ENCODE data around the gene OSBPL6. TPM values are rescaled to one million over a fixed set of nuclear protein-coding genes. Genes with fewer than 3 reads are reported as not detected.

Gene OSBPL6
- polyA plus RNA-seq, 1 donor from 2014 or later, result 12.8 TPM

- no peaks in the 10 kb centered on the region for H3K79me2 ChIP-seq (replicated peaks; ENCODE audit: insufficient read depth, low read length)
- no peak for TF ChIP-seq SMC3 (conservative IDR thresholded peaks at IDR 0.05; ENCODE audit: poor library complexity)
- no peak for TF ChIP-seq TAF1 (IDR thresholded peaks at IDR 0.05; ENCODE audit: low read depth)
- TF ChIP-seq POLR2AphosphoS5 (IDR thresholded peaks at IDR 0.05), result no peak
- TF ChIP-seq, protein P1, sequence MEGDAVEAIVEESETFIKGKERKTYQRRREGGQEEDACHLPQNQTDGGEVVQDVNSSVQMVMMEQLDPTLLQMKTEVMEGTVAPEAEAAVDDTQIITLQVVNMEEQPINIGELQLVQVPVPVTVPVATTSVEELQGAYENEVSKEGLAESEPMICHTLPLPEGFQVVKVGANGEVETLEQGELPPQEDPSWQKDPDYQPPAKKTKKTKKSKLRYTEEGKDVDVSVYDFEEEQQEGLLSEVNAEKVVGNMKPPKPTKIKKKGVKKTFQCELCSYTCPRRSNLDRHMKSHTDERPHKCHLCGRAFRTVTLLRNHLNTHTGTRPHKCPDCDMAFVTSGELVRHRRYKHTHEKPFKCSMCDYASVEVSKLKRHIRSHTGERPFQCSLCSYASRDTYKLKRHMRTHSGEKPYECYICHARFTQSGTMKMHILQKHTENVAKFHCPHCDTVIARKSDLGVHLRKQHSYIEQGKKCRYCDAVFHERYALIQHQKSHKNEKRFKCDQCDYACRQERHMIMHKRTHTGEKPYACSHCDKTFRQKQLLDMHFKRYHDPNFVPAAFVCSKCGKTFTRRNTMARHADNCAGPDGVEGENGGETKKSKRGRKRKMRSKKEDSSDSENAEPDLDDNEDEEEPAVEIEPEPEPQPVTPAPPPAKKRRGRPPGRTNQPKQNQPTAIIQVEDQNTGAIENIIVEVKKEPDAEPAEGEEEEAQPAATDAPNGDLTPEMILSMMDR (IDR thresholded peaks at IDR 0.05; ENCODE audit: poor library complexity, severe bottlenecking), result no peak
- no peak for TF ChIP-seq EZH2 (IDR thresholded peaks at IDR 0.05; ENCODE audit: borderline replicate concordance, insufficient read depth, low read length, poor library complexity, severe bottlenecking)
- TF ChIP-seq MXI1 (conservative IDR thresholded peaks at IDR 0.05; ENCODE audit: poor library complexity, severe bottlenecking), result no peak
- TF ChIP-seq, protein P2, sequence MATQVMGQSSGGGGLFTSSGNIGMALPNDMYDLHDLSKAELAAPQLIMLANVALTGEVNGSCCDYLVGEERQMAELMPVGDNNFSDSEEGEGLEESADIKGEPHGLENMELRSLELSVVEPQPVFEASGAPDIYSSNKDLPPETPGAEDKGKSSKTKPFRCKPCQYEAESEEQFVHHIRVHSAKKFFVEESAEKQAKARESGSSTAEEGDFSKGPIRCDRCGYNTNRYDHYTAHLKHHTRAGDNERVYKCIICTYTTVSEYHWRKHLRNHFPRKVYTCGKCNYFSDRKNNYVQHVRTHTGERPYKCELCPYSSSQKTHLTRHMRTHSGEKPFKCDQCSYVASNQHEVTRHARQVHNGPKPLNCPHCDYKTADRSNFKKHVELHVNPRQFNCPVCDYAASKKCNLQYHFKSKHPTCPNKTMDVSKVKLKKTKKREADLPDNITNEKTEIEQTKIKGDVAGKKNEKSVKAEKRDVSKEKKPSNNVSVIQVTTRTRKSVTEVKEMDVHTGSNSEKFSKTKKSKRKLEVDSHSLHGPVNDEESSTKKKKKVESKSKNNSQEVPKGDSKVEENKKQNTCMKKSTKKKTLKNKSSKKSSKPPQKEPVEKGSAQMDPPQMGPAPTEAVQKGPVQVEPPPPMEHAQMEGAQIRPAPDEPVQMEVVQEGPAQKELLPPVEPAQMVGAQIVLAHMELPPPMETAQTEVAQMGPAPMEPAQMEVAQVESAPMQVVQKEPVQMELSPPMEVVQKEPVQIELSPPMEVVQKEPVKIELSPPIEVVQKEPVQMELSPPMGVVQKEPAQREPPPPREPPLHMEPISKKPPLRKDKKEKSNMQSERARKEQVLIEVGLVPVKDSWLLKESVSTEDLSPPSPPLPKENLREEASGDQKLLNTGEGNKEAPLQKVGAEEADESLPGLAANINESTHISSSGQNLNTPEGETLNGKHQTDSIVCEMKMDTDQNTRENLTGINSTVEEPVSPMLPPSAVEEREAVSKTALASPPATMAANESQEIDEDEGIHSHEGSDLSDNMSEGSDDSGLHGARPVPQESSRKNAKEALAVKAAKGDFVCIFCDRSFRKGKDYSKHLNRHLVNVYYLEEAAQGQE (IDR thresholded peaks at IDR 0.05; ENCODE audit: borderline replicate concordance), result no peak
- H3K4me2 ChIP-seq (ENCODE audit: low read length), result no peak overlapping the region
- no peaks in the 10 kb centered on the region for H3K36me3 ChIP-seq (ENCODE audit: insufficient read depth, low read length)
- no peak overlapping the region for H3K27ac ChIP-seq (ENCODE audit: low read length)
- H3F3A ChIP-seq (ENCODE audit: insufficient read depth, low read length, poor library complexity, severe bottlenecking), result no peaks in the 10 kb centered on the region
- no peaks in the 10 kb centered on the region for H4K20me1 ChIP-seq (ENCODE audit: insufficient read depth)
- no peaks in the 10 kb centered on the region for H3K9me2 ChIP-seq (ENCODE audit: insufficient read depth, low read length)
- H3K9me3 ChIP-seq (ENCODE audit: low read length), result no peaks in the 10 kb centered on the region
- no peaks in the 10 kb centered on the region for H3K27me3 ChIP-seq (ENCODE audit: insufficient read depth, low read depth, low read length)
- H3K4me3 ChIP-seq (ENCODE audit: low read length), result no peak overlapping the region
- no peak overlapping the region for H2AFZ ChIP-seq (ENCODE audit: low read depth, low read length)
- H3K9ac ChIP-seq (ENCODE audit: low read length), result no peak overlapping the region
Measured at GRCh38 chr2:178297091-178297411, 102.7 kb downstream of the OSBPL6 start.

DNA sequence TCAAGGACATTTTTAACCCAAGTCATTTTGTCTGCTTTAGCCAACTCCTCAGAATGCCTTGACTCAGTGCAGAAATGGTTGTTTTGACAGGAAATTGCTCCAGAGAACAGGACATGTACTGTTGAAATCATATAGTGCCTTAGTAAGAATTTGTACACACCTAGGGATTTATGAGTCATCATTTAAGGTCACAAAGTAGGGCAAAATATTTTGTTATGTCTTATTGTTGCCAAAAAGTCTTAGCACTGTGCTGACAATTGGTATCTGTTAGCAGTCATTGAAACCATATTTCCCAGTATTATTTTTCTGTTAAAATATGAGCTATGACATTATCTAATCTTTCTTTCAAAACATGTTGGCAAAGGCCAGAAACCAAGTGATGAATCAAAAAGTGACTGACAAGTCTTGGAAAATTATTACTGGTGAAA lies 104.5 kb downstream of the OSBPL6 start:
- Histone ChIP-seq H2AFZ (ENCODE audit: low read depth, low read length) (no peak overlapping the region), H3K4me3 (ENCODE audit: low read length) (no peak overlapping the region), H3K9me2 (ENCODE audit: insufficient read depth, low read length) (no peaks in the 10 kb centered on the region), H3K79me2 (replicated peaks; ENCODE audit: insufficient read depth, low read length) (no peaks in the 10 kb centered on the region), H3K27me3 (ENCODE audit: insufficient read depth, low read depth, low read length) (no peaks in the 10 kb centered on the region), H4K20me1 (ENCODE audit: insufficient read depth) (no peaks in the 10 kb centered on the region), H3K9ac (ENCODE audit: low read length) (no peak overlapping the region), H3K27ac (ENCODE audit: low read length) (no peak overlapping the region), H3K4me2 (ENCODE audit: low read length) (no peak overlapping the region), H3K9me3 (ENCODE audit: low read length) (no peaks in the 10 kb centered on the region), H3K36me3 (ENCODE audit: insufficient read depth, low read length) (no peaks in the 10 kb centered on the region), H3F3A (ENCODE audit: insufficient read depth, low read length, poor library complexity, severe bottlenecking) (no peaks in the 10 kb centered on the region)
- TF ChIP-seq, protein P2 (IDR thresholded peaks at IDR 0.05; ENCODE audit: borderline replicate concordance), result no peak
- no peak for TF ChIP-seq POLR2AphosphoS5 (IDR thresholded peaks at IDR 0.05)
- TF ChIP-seq EZH2 (IDR thresholded peaks at IDR 0.05; ENCODE audit: borderline replicate concordance, insufficient read depth, low read length, poor library complexity, severe bottlenecking), result no peak
- TF ChIP-seq TAF1 (IDR thresholded peaks at IDR 0.05; ENCODE audit: low read depth), result no peak
- no peak for TF ChIP-seq MXI1 (conservative IDR thresholded peaks at IDR 0.05; ENCODE audit: poor library complexity, severe bottlenecking)
- TF ChIP-seq EP300 (conservative IDR thresholded peaks at IDR 0.05; ENCODE audit: poor library complexity, severe bottlenecking), result no peak
- TF ChIP-seq RAD21 (conservative IDR thresholded peaks at IDR 0.05), result no peak
- TF ChIP-seq, protein P1 (IDR thresholded peaks at IDR 0.05; ENCODE audit: poor library complexity, severe bottlenecking), result no peak
- TF ChIP-seq SMC3 (conservative IDR thresholded peaks at IDR 0.05; ENCODE audit: poor library complexity), result no peak
